ENCODE results near the gene PIM1.

PIM1 gene

GRCh38 chr6:37174515-37175331, 4.8 kb downstream of the PIM1 start:
- no peak for DNase-seq (ENCODE audit: low read depth)
- no peak overlapping the region for H3K4me3 ChIP-seq (ENCODE audit: control insufficient read depth, low read depth, low read length)
- TF ChIP-seq, protein P1, sequence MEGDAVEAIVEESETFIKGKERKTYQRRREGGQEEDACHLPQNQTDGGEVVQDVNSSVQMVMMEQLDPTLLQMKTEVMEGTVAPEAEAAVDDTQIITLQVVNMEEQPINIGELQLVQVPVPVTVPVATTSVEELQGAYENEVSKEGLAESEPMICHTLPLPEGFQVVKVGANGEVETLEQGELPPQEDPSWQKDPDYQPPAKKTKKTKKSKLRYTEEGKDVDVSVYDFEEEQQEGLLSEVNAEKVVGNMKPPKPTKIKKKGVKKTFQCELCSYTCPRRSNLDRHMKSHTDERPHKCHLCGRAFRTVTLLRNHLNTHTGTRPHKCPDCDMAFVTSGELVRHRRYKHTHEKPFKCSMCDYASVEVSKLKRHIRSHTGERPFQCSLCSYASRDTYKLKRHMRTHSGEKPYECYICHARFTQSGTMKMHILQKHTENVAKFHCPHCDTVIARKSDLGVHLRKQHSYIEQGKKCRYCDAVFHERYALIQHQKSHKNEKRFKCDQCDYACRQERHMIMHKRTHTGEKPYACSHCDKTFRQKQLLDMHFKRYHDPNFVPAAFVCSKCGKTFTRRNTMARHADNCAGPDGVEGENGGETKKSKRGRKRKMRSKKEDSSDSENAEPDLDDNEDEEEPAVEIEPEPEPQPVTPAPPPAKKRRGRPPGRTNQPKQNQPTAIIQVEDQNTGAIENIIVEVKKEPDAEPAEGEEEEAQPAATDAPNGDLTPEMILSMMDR (IDR thresholded peaks at IDR 0.05; ENCODE audit: control insufficient read depth, insufficient read depth, low read depth, low read length, missing control alignments) = no peak

DNA sequence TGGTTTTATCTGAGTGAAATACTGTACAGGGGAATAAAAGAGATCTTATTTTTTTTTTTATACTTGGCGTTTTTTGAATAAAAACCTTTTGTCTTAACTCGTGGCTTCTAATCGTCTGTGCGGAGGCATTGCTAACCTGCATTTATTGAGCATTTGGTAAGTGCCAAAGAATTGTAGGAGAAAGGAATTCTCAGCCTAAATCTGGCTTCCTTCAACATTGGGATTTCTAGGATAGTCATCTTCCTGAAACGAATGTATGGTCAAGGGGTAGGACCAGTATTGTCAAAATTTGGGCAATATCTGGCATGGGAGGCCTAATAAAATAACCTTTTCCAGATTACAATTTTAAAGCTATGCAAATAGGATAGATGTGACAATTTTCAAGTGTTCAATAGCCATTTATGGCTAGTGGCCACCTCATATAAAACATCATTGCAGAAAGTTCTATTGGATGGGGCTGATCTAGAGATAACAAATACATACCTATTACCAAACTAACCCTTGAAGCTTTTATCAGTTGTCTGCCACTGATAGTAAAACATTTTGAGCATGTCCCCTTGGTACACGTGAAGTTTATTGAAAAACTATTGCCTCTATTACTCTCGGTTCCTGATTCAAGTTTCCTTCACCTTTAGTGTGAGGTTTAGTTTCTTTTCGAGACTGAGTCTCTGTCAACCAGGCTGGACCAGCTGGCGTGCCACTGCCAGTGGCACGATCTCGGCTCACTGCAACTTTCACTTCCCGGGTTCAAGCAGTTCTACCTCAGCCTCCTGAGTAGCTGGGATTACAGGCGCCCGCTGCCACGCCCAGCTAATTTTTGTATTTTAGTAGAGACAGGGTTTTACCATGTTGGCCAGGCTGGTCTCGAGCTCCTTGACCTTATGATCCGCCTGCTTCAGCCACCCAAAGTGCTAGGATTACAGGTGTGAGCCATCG, 5.6 kb downstream of the PIM1 start:
- TF ChIP-seq, protein P1 (IDR thresholded peaks at IDR 0.05; ENCODE audit: control insufficient read depth, insufficient read depth, low read depth, low read length, missing control alignments) = no peak
- no peak overlapping the region for H3K4me3 ChIP-seq (ENCODE audit: control insufficient read depth, low read depth, low read length)
- no peak for DNase-seq (ENCODE audit: low read depth)

DNA sequence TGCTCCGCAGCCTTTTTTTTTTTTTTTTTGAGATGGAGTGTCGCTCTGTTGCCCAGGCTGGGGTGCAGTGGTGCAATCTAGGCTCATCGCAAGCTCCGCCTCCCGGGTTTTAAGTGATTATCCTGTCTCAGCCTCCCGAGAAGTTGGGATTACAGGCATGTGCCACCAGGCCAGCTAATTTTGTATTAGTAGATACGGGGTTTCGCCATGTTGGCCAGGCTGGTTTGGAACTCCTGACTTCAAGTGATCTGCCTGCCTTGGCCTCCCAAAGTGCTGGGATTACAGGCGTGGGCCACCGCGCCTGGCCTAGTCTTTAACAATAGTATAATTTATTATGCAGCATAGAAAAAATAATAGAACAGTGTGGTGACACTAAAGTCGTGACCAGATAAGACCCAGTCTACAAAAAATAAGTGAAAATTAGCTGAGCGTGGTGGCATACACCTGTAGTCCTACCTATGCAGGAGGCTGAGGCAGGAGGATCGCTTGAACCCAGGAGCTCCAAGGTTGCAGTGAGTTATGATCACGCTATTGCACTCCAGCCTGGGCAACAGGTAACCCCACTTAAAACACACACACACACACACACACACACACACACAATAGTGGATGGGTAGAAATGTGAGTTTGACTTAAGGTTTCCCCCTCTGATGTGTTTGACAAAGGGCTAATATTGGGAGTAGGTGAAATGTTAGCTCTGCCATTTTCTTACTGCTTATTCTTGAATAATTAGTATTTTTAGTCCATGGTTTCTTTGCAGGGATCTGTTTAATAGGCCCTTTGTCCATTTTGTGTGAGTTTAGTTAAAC, 6.5 kb downstream of the PIM1 start:
- no peak overlapping the region for H3K4me3 ChIP-seq (ENCODE audit: control insufficient read depth, low read depth, low read length)
- no peak for DNase-seq (ENCODE audit: low read depth)
- TF ChIP-seq, protein P1 (IDR thresholded peaks at IDR 0.05; ENCODE audit: control insufficient read depth, insufficient read depth, low read depth, low read length, missing control alignments) = no peak

DNA sequence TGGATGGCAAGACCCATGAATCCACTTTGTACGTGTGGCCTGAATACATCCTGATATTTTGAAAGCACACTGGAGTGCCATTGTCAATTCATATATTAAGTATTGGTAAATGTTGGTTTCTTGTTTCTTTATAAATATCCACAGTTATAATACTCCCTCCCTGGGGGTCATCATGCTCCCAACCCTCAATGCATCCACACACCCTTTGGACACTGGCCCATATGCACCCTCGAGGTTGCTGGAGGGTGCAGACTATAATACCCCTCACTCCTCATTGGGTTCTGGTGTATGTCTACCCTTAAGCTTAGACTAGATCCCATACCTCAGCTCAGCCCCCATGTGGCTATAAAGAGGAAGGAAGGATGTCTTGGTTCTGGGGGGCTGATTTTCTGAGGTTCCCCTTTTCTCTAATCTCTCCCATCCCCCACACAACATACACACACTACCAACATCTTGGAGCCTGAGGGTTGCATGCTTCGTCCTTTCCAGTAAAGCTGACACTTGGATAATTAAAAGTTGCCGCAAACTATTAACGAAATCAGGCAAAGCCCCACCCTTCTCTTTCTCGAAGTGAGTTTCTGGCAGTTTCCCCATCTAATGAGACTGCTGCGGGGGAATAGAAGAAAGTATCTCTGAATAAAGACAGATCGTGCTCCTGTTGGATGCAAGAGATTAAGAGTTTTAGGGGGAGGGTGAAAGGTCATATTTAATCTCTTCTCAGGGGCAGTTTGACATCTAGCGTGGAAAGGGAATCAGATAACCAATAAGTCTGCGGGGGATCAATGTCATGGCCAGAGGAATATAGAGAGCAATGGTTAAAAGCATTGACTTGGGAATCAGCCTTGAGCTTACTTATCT, 7.4 kb downstream of the PIM1 start:
- no peak overlapping the region for H3K4me3 ChIP-seq (ENCODE audit: control insufficient read depth, low read depth, low read length)
- TF ChIP-seq, protein P1 (IDR thresholded peaks at IDR 0.05; ENCODE audit: control insufficient read depth, insufficient read depth, low read depth, low read length, missing control alignments) = no peak
- DNase-seq (ENCODE audit: low read depth) = no peak

DNA sequence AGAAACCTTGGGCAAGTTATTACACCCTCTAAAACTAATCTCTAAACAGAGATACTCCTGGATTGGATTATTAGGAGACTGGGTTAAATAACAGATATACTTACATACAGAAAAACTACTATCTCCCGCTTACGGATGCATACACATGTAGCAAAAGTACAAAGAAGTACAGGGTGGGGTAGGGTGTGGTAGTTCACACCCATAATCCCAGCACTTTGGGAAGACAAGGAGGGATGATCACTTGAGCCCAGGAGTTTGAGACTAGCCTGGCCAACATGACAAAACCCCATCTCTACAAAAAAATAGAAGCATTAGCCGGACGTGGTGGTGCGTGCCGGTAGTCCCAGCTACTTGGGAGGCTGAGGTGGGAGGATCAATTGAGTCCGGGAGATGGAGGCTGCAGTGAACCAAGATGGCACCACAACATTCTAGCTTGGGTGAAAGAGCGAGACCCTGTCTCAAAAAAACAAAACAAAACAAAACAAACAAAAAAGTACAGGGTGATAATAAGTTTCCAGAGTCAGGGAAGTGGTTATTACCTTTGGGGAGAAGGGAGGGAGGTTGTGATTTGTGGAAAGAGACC, 8.1 kb downstream of the PIM1 start:
- DNase-seq (ENCODE audit: low read depth) = no peak
- H3K4me3 ChIP-seq (ENCODE audit: control insufficient read depth, low read depth, low read length) = no peak overlapping the region
- TF ChIP-seq, protein P1 (IDR thresholded peaks at IDR 0.05; ENCODE audit: control insufficient read depth, insufficient read depth, low read depth, low read length, missing control alignments) = no peak

Data from AG09309 (cell line).